GM21528 (cell line): ENCODE measurements around the gene B3GALT6.

ENCODE experiments used
- ATAC-seq: cut with Tn5 transposase; IDR thresholded peaks from one replicate; pipeline ENCODE4 v1.9.1; 2021; ENCODE audit warnings: mild to moderate bottlenecking, moderate library complexity; ENCODE audit not compliant: unreplicated experiment, low FRiP score

B3GALT6 gene

GRCh38 chr1:1281533-1282321, 49.7 kb downstream of the B3GALT6 start:
- ATAC-seq, result no peak

GRCh38 chr1:1282998-1283397, 51.0 kb downstream of the B3GALT6 start:
- ATAC-seq, result no peak

GRCh38 chr1:1283821-1284220, 51.8 kb downstream of the B3GALT6 start:
- ATAC-seq, result no peak
